Hepatocyte (in vitro differentiated cells): ENCODE measurements around the gene SLC22A15.

Source experiments
- EZH2 ChIP-seq: fragments of 200-600 bp; sonication (generic); IDR thresholded peaks from 2 replicates; pipeline ENCODE4 v1.6.1; 2016; ENCODE audit warnings: antibody characterized with exemption, mild to moderate bottlenecking, borderline replicate concordance
- EZH2phosphoT487 ChIP-seq: fragments of 200-600 bp; sonication (generic); IDR thresholded peaks from one replicate; pipeline ENCODE4 v1.6.1; 2018; ENCODE audit warnings: antibody characterized with exemption, mild to moderate bottlenecking, low read depth, moderate library complexity; ENCODE audit not compliant: unreplicated experiment, severe bottlenecking
- TF ChIP-seq, protein P1 (sequence below): fragments of 200-600 bp; sonication (generic); IDR thresholded peaks from 2 replicates; pipeline ENCODE4 v1.5.1; 2016; ENCODE audit warnings: antibody characterized with exemption, mild to moderate bottlenecking; ENCODE audit not compliant: poor library complexity

DNA sequence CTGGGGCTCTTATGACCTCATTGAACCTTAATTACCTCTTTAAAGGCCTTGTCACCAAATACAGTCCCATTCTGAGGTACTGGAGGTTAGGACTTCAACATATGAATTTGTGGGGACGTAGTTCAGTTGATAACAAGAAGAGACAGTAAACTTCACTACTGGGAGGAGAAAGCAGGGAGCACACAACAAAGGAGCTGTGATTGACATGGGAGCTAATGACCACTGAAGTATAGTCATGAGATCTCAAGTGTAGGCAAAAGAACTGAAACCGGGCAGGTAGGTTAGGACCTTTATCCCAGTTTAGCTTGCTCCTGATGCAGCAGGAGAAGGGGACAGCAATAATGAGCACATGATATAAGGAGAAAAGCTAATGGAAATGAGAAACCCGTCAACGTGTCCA, 123.1 kb downstream of the SLC22A15 start:
- TF ChIP-seq, protein P1, sequence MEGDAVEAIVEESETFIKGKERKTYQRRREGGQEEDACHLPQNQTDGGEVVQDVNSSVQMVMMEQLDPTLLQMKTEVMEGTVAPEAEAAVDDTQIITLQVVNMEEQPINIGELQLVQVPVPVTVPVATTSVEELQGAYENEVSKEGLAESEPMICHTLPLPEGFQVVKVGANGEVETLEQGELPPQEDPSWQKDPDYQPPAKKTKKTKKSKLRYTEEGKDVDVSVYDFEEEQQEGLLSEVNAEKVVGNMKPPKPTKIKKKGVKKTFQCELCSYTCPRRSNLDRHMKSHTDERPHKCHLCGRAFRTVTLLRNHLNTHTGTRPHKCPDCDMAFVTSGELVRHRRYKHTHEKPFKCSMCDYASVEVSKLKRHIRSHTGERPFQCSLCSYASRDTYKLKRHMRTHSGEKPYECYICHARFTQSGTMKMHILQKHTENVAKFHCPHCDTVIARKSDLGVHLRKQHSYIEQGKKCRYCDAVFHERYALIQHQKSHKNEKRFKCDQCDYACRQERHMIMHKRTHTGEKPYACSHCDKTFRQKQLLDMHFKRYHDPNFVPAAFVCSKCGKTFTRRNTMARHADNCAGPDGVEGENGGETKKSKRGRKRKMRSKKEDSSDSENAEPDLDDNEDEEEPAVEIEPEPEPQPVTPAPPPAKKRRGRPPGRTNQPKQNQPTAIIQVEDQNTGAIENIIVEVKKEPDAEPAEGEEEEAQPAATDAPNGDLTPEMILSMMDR, result no peak
- TF ChIP-seq EZH2 (no peak), EZH2phosphoT487 (no peak)
